Heart left ventricle (tissue), 13 donors: Measurements from ENCODE around the gene PLCH1.

Source experiments
- CTCF ChIP-seq, 12 donors: fragments of 200-600 bp; sonication (generic) in 4 of 12; IDR thresholded peaks; one replicate each; pipeline versions ENCODE4 v1.5.0 to v1.8.0; 2018 to 2022; ENCODE audit warnings: antibody characterized with exemption in 12 of 12, mild to moderate bottlenecking in 5 of 12
- POLR2A ChIP-seq, 2 donors: fragments of 450-650 bp; IDR thresholded peaks; one replicate each; pipeline ENCODE4 v1.6.1; 2017; ENCODE audit warnings: antibody characterized with exemption in 2 of 2, mild to moderate bottlenecking in 2 of 2, moderate library complexity in 2 of 2
- donor health status: ischemic (EF 13 %, LVEDD 7.1; RV severe dilation, severe dysfunction).
- donor health status: DM: no; HTN: yes; CAD: no.
- donor health status: DM: no; HTN: no; CAD: no.
- donor health status: ischemic (EF 25% LVEDD 6.9; RV normal size, moderate dysfunction).
- donor health status: ischemic (EF 25% LVEDD 5.7; RV mildly dilated, moderate dysfunction).
- donor health status: ischemic (EF 35%, LVEDD 5.7; RV mildly dilated, moderate dysfunction).
- donor health status: nonischemic (EF 11% LVEDD 7.7; RV severe dilation, severe dysfunction).
- donor health status: DM: yes; HTN: yes; CAD: no.
- donor health status: PGD.
- donor health status: ischemic (EF 29% LVEDD 5.4; RV normal size, mild dysfunction).
- donor health status: nonischemic (EF 23%, LVEDD 6.1; RV moderate dilation, normal function).

GRCh38 chr3:155443815-155444214, 301.1 kb downstream of the PLCH1 start:
- TF ChIP-seq CTCF (IDR thresholded peaks at IDR 0.05) (no peak), POLR2A (IDR thresholded peaks at IDR 0.05) (no peak)
